ENCODE results near the gene NPC1.

DNA sequence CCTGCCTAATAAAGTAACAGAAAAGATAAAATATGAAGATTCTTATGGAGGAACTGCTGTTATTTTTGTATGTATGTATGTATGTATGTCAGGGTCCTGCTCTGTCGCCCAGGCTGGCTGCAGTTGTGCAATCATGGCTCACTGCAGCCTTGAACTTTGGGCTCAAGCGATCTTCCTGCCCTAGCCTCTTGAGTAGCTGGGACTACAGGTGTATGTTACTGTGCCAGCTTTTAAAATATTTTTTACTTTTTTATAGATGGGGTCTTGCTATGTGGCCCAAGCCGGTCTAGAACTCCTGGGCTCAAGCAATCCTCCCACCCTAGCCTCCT lies 49.7 kb upstream of the NPC1 start:
- TF ChIP-seq, protein P1, sequence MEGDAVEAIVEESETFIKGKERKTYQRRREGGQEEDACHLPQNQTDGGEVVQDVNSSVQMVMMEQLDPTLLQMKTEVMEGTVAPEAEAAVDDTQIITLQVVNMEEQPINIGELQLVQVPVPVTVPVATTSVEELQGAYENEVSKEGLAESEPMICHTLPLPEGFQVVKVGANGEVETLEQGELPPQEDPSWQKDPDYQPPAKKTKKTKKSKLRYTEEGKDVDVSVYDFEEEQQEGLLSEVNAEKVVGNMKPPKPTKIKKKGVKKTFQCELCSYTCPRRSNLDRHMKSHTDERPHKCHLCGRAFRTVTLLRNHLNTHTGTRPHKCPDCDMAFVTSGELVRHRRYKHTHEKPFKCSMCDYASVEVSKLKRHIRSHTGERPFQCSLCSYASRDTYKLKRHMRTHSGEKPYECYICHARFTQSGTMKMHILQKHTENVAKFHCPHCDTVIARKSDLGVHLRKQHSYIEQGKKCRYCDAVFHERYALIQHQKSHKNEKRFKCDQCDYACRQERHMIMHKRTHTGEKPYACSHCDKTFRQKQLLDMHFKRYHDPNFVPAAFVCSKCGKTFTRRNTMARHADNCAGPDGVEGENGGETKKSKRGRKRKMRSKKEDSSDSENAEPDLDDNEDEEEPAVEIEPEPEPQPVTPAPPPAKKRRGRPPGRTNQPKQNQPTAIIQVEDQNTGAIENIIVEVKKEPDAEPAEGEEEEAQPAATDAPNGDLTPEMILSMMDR (IDR thresholded peaks at IDR 0.05; ENCODE audit: low read depth, low read length), result no peak
- no peak for TF ChIP-seq POLR2A (IDR thresholded peaks at IDR 0.05; ENCODE audit: extremely low read depth, insufficient read length)
